Fibroblast of lung (primary cell): Measurements from ENCODE around the gene PDCL3.

ENCODE experiments used
- CTCF ChIP-seq, 2 donors: IDR thresholded peaks in 1 of 2; conservative IDR thresholded peaks in 1 of 2; 1 replicate in 1 of 2; 2 replicates in 1 of 2; pipeline ENCODE4 v1.5.1; 2011 to 2012; ENCODE audit warnings: low read length in 2 of 2, control low read depth in 1 of 2, inconsistent platforms in 1 of 2, low read depth in 1 of 2, mild to moderate bottlenecking in 1 of 2
- EZH2 ChIP-seq: IDR thresholded peaks from 2 replicates; pipeline ENCODE4 v1.5.1; 2012; ENCODE audit warnings: low read length, control low read depth, mild to moderate bottlenecking; ENCODE audit errors: missing control alignments

GRCh38 chr2:100625717-100626116, 62.9 kb downstream of the PDCL3 start:
- no peak for TF ChIP-seq CTCF (conservative IDR thresholded peaks at IDR 0.05 in 1 of 2, IDR thresholded peaks at IDR 0.05 in 1 of 2; ENCODE audit: low read depth in 1 of 2, low read length in 2 of 2)
- TF ChIP-seq EZH2 = no peak
